ENCODE measurements around the gene COG5. TPM values are rescaled to one million over a fixed set of nuclear protein-coding genes. Genes with fewer than 3 reads are reported as not detected.
A peak's percentile ranks its signal among the peaks of the same experiment; 100 is the strongest.

The COG5 gene
- polyA plus RNA-seq, 1 of the 3 experiments (the other 2 are of a cell fraction), result 21.2 TPM

- TF ChIP-seq TAF1 (IDR thresholded peaks at IDR 0.05; ENCODE audit: borderline replicate concordance, low read depth, low read length) (no peak), GATA2 (CRISPR knock-in tag; IDR thresholded peaks at IDR 0.05) (no peak), GABPA (IDR thresholded peaks at IDR 0.05; ENCODE audit: low read depth) (no peak)
Observed at GRCh38 chr7:107479303-107479702, 84.4 kb downstream of the COG5 start (continued).

- 73% methylated on average over 5 of the region's 5 CpGs for WGBS (ENCODE audit: low lambda C conversion rate)
- Histone ChIP-seq H3K9me3 (no peaks in the 10 kb centered on the region), H4K20me1 (ENCODE audit: insufficient read depth) (no peaks in the 10 kb centered on the region), H3K9ac (no peak overlapping the region), H3K4me2 (no peak overlapping the region), H3K27me3 (ENCODE audit: insufficient read depth) (no peaks in the 10 kb centered on the region), H2AFZ (ENCODE audit: low read depth) (no peak overlapping the region), H3K79me2 (ENCODE audit: insufficient read depth) (peaks cover 14% of the 10 kb centered on the region), H3K27ac (ENCODE audit: low read depth in 2 of 2, low read length in 1 of 2) (peak overlapping the region in 1 of 2 experiments; percentile 43; a peak in 2 of 4 replicates), H3K4me3 (ENCODE audit: low read depth in 2 of 2, low read length in 1 of 2) (no peak overlapping the region), H3K36me3 (replicated peaks in 1 of 2; ENCODE audit: control insufficient read depth in 1 of 2, insufficient read depth in 2 of 2, low read length in 1 of 2) (no peaks in the 10 kb centered on the region), H3K4me1 (ENCODE audit: control insufficient read depth in 1 of 2, insufficient read depth in 2 of 2, low read depth in 1 of 2, low read length in 1 of 2) (peaks cover 5 to 38% of the 10 kb centered on the region in 2 experiments; a peak in 2 of 4 replicates), H3F3A (replicated peaks; ENCODE audit: insufficient read depth) (peaks cover 6% of the 10 kb centered on the region), H3K9me2 (peaks cover 4% of the 10 kb centered on the region; the same call in 1 of the 2 replicates)
- DNase-seq, result no peak
- CTCF ChIA-PET, result interaction anchor here (1.3 to 6.3 kb wide), 3 partner anchors 10 to 27 kb away, joined by 3 to 39 read pairs (median 23); no protein-coding TSS in a partner anchor
- TF ChIP-seq EZH2phosphoT487 (IDR thresholded peaks at IDR 0.05; ENCODE audit: borderline replicate concordance, low read depth) (no peak), RFX5 (IDR thresholded peaks at IDR 0.05; ENCODE audit: low read length) (no peak), TAF1 (IDR thresholded peaks at IDR 0.05; ENCODE audit: borderline replicate concordance, low read depth, low read length) (no peak)
- POLR2A ChIA-PET, result no interaction called here
Observed at GRCh38 chr7:107474104-107474521, 89.6 kb downstream of the COG5 start.

- no peak overlapping the region for H2AFZ ChIP-seq (ENCODE audit: low read depth)
- H3K27ac ChIP-seq (ENCODE audit: low read depth in 2 of 2, low read length in 1 of 2), result peak overlapping the region; percentile 39 to 81; a peak in 3 of 4 replicates
- 41% methylated on average over 3 of the region's 3 CpGs for WGBS (ENCODE audit: low lambda C conversion rate)
- POLR2A ChIA-PET, result no interaction called here
- H3K9me2 ChIP-seq, result no peaks in the 10 kb centered on the region
- H3K4me2 ChIP-seq, result peak overlapping the region; percentile 26
- TF ChIP-seq IRF3 (IDR thresholded peaks at IDR 0.05; ENCODE audit: low read depth, low read length) (no peak), PBX3 (IDR thresholded peaks at IDR 0.05) (peak; percentile 33; the same call in 1 of the 2 replicates), ZBTB33 (IDR thresholded peaks at IDR 0.05; ENCODE audit: borderline replicate concordance, low read depth) (no peak), RFX5 (IDR thresholded peaks at IDR 0.05; ENCODE audit: low read length) (no peak), POLR2AphosphoS5 (IDR thresholded peaks at IDR 0.05; ENCODE audit: low read depth, low read length) (no peak), EP300 (IDR thresholded peaks at IDR 0.05; ENCODE audit: borderline replicate concordance in 1 of 2, low read depth in 1 of 2, low read length in 1 of 2) (0 out of 4 replicates have a peak, but pooled peaks of 1 of the 2 experiments have one; percentile 33)
- CTCF ChIA-PET, result interaction anchor here (0.7 to 6.3 kb wide), 9 partner anchors 8 to 407 kb away, joined by 3 to 39 read pairs (median 4); partner anchors contain the start of gene BCAP29
- DNase-seq, result no peak
- H3K9me3 ChIP-seq, result no peaks in the 10 kb centered on the region
- H3K4me3 ChIP-seq (ENCODE audit: low read depth in 2 of 2, low read length in 1 of 2), result peak overlapping the region in 1 of 2 experiments; percentile 7; a peak in 3 of 4 replicates
- H3K27me3 ChIP-seq (ENCODE audit: insufficient read depth), result no peaks in the 10 kb centered on the region
- no peaks in the 10 kb centered on the region for H4K20me1 ChIP-seq (ENCODE audit: insufficient read depth)
- H3K9ac ChIP-seq, result no peak overlapping the region
- peaks cover 5 to 38% of the 10 kb centered on the region in 2 experiments; a peak in 2 of 4 replicates for H3K4me1 ChIP-seq (ENCODE audit: control insufficient read depth in 1 of 2, insufficient read depth in 2 of 2, low read depth in 1 of 2, low read length in 1 of 2)
- H3K36me3 ChIP-seq (replicated peaks in 1 of 2; ENCODE audit: control insufficient read depth in 1 of 2, insufficient read depth in 2 of 2, low read length in 1 of 2), result no peaks in the 10 kb centered on the region
- H3K79me2 ChIP-seq (ENCODE audit: insufficient read depth), result 0 out of 2 replicates have a peak, but pooled peaks cover 3% of the 10 kb centered on the region
- peaks cover 6% of the 10 kb centered on the region for H3F3A ChIP-seq (replicated peaks; ENCODE audit: insufficient read depth)
Observed at GRCh38 chr7:107472116-107472515, 91.6 kb downstream of the COG5 start.

Data from SK-N-SH (cell line).